Thyroid gland (tissue), 4 donors: ENCODE results near the gene COX19. TPM values are rescaled to one million over a fixed set of nuclear protein-coding genes. Genes with fewer than 3 reads are reported as not detected.

Source experiments
- DNase-seq, 2 donors: peaks; one replicate each; pipeline ENCODE4 v3.0.0-alpha.2; 2019
- H3K27ac ChIP-seq, 3 donors: fragments of 200-600 bp; sonication (generic); 1 replicate in 2 of 3; 2 replicates in 1 of 3; pipeline ENCODE4 v1.5.1; 2016 to 2019; ENCODE audit warnings: mild to moderate bottlenecking in 1 of 3, moderate library complexity in 1 of 3
- H3K27me3 ChIP-seq: fragments of 200-600 bp; sonication (generic); one replicate; pipeline ENCODE4 v1.5.1; 2019
- H3K36me3 ChIP-seq, 2 donors: fragments of 200-600 bp; sonication (generic); one replicate each; pipeline ENCODE4 v1.5.1; 2016 to 2019
- H3K4me1 ChIP-seq, 2 donors: fragments of 200-600 bp; sonication (generic); one replicate each; pipeline ENCODE4 v1.5.1; 2017 to 2019
- H3K4me3 ChIP-seq, 3 donors: fragments of 200-600 bp; sonication (generic); replicated peaks in 1 of 3; 1 replicate in 2 of 3; 2 replicates in 1 of 3; pipeline ENCODE4 v1.5.1; 2016; ENCODE audit warnings: mild to moderate bottlenecking in 1 of 3
- H3K9me3 ChIP-seq: fragments of 200-600 bp; sonication (generic); one replicate; pipeline ENCODE4 v1.5.1; 2017
- CTCF ChIP-seq, 6 experiments: fragments of 200-600 bp in 3 of 6; fragments of 450-650 bp in 3 of 6; sonication (generic) in 3 of 6; IDR thresholded peaks; one replicate each; pipeline ENCODE4 v1.5.1; 2016 to 2019; ENCODE audit warnings: antibody characterized with exemption in 6 of 6, mild to moderate bottlenecking in 2 of 6, inconsistent platforms in 1 of 6, moderate library complexity in 1 of 6
- POLR2A ChIP-seq, 2 donors: fragments of 450-650 bp; IDR thresholded peaks; one replicate each; pipeline ENCODE4 v1.6.1; 2017; ENCODE audit warnings: antibody characterized with exemption in 2 of 2, mild to moderate bottlenecking in 2 of 2, moderate library complexity in 1 of 2
- WGBS, 2 donors: methylation state at CpG; one replicate each; pipeline ENCODE4 v1.1.5; 2017; 5-methylcytosine and 5-hydroxymethylcytosine counted together
- intact Hi-C: fragments of 100-400 bp; cut with DNase I; formaldehyde crosslinking; loops from one replicate; pipeline ENCODE4 v1.15.1; 2023
- total RNA-seq, 4 donors: library from RNA; depleted of rRNA; stranded (reverse); fragments of >200 nt; gene quantifications; one replicate each; pipeline ENCODE4 v1.2.3, GENCODE V29; 2016

COX19 gene
- total RNA-seq, 4 donors from 2014 or later: 8.2 to 28.2 (median 17.8) TPM

GRCh38 chr7:968205-969105 lies 6.9 kb downstream of the COX19 start:
- TF ChIP-seq CTCF (IDR thresholded peaks at IDR 0.05) (no peak), POLR2A (IDR thresholded peaks at IDR 0.05) (no peak)
- WGBS, 2 donors: 91% methylated on average over 10 to 14 of the region's 24 CpGs
- H3K27me3 ChIP-seq: no peaks in the 10 kb centered on the region
- intact Hi-C loops: no loop called here
- no peak for DNase-seq
- peaks cover 23 to 47% of the 10 kb centered on the region in 2 donors for H3K36me3 ChIP-seq
- H3K4me3 ChIP-seq: no peak overlapping the region
- H3K9me3 ChIP-seq: no peaks in the 10 kb centered on the region
- peaks cover 7 to 24% of the 10 kb centered on the region in 2 donors for H3K4me1 ChIP-seq
- H3K27ac ChIP-seq: no peak overlapping the region

- Histone ChIP-seq H3K27ac (no peak overlapping the region), H3K4me1 (peaks cover 3 to 23% of the 10 kb centered on the region in 2 donors), H3K4me3 (no peak overlapping the region), H3K9me3 (no peaks in the 10 kb centered on the region), H3K27me3 (no peaks in the 10 kb centered on the region), H3K36me3 (peaks cover 23 to 47% of the 10 kb centered on the region in 2 donors)
- WGBS, 2 donors: 92 to 95% methylated on average over 36 to 39 of the region's 39 CpGs
- no peak for DNase-seq
- TF ChIP-seq POLR2A (IDR thresholded peaks at IDR 0.05) (no peak), CTCF (IDR thresholded peaks at IDR 0.05) (no peak)
- intact Hi-C loops: no loop called here
Measured at GRCh38 chr7:967361-968082, 7.8 kb downstream of the COX19 start.

GRCh38 chr7:966291-967069 lies 8.9 kb downstream of the COX19 start:
- peaks cover 18 to 38% of the 10 kb centered on the region in 2 donors for H3K36me3 ChIP-seq
- DNase-seq: no peak
- H3K9me3 ChIP-seq: no peaks in the 10 kb centered on the region
- no peak overlapping the region for H3K4me3 ChIP-seq
- TF ChIP-seq POLR2A (IDR thresholded peaks at IDR 0.05) (no peak), CTCF (IDR thresholded peaks at IDR 0.05) (no peak)
- peaks cover 3 to 23% of the 10 kb centered on the region in 2 donors for H3K4me1 ChIP-seq
- intact Hi-C loops: no loop called here
- H3K27me3 ChIP-seq: no peaks in the 10 kb centered on the region
- WGBS, 2 donors: 90% methylated on average over 22 of the region's 22 CpGs
- H3K27ac ChIP-seq: no peak overlapping the region

- Histone ChIP-seq H3K36me3 (peaks cover 15 to 30% of the 10 kb centered on the region in 2 donors), H3K27ac (no peak overlapping the region), H3K4me1 (peaks cover 3 to 23% of the 10 kb centered on the region in 2 donors), H3K4me3 (no peak overlapping the region), H3K9me3 (no peaks in the 10 kb centered on the region), H3K27me3 (no peaks in the 10 kb centered on the region)
- TF ChIP-seq CTCF (IDR thresholded peaks at IDR 0.05) (no peak), POLR2A (IDR thresholded peaks at IDR 0.05) (no peak)
- intact Hi-C loops: no loop called here
- no peak for DNase-seq
- WGBS, 2 donors: 58 to 67% methylated on average over 17 to 26 of the region's 27 CpGs
Measured at GRCh38 chr7:964401-965231, 10.7 kb downstream of the COX19 start.
